CD8-positive, alpha-beta memory T cell (primary cell): ENCODE data around the gene THBD. TPM values are rescaled to one million over a fixed set of nuclear protein-coding genes. Genes with fewer than 3 reads are reported as not detected.

Experiments used
- CTCF ChIA-PET: fragments of 350-600 bp; sonication (Branson Sonifier 250); formaldehyde crosslinking; loops from one replicate; lab custom pipeline; 2021; ENCODE audit warnings: antibody characterized with exemption; lab: Charles Lee
- POLR2A ChIA-PET: fragments of 350-600 bp; sonication (Branson Sonifier 250); formaldehyde crosslinking; loops from one replicate; lab custom pipeline; 2021; ENCODE audit warnings: antibody characterized with exemption; lab: Charles Lee
- DNase-seq, 5 donors: peaks; one replicate each; pipeline versions ENCODE4 v3.0.0 to v3.0.0-alpha.2; 2020 to 2022; ENCODE audit warnings: mixed read lengths in 1 of 5
- H3K27ac ChIP-seq: one replicate; pipeline ENCODE4 v1.7.0; 2013; ENCODE audit warnings: low read depth, mild to moderate bottlenecking, low read length, moderate library complexity
- H3K27me3 ChIP-seq: 2 replicates; pipeline ENCODE4 v1.7.0; 2013; ENCODE audit warnings: low read length, mild to moderate bottlenecking; ENCODE audit not compliant: insufficient read depth, poor library complexity, severe bottlenecking
- H3K36me3 ChIP-seq: 2 replicates; pipeline ENCODE4 v1.7.0; 2013; ENCODE audit warnings: mild to moderate bottlenecking, low read length, moderate library complexity; ENCODE audit not compliant: insufficient read depth
- H3K4me1 ChIP-seq: 2 replicates; pipeline ENCODE4 v1.7.0; 2013; ENCODE audit warnings: mild to moderate bottlenecking, low read length, moderate library complexity; ENCODE audit not compliant: insufficient read depth
- H3K4me3 ChIP-seq: 2 replicates; pipeline ENCODE4 v1.7.0; 2013; ENCODE audit warnings: mild to moderate bottlenecking, low read length
- H3K9me3 ChIP-seq: 2 replicates; pipeline ENCODE4 v1.7.0; 2013; ENCODE audit warnings: mild to moderate bottlenecking, low read length
- H3K27ac Mint-ChIP-seq, 8 donors: one replicate each; pipeline ENCODE4 v1.8.0; 2020 to 2021; ENCODE audit warnings: mixed read lengths in 8 of 8, mild to moderate bottlenecking in 6 of 8, inconsistent platforms in 3 of 8, moderate library complexity in 3 of 8
- H3K27me3 Mint-ChIP-seq, 2 donors: one replicate each; pipeline ENCODE4 v1.8.0; 2020 to 2021; ENCODE audit warnings: mixed read lengths in 2 of 2, mild to moderate bottlenecking in 1 of 2, moderate library complexity in 1 of 2
- H3K36me3 Mint-ChIP-seq, 3 donors: one replicate each; pipeline ENCODE4 v1.8.0; 2020 to 2021; ENCODE audit warnings: mixed read lengths in 3 of 3, inconsistent platforms in 1 of 3, mild to moderate bottlenecking in 1 of 3
- H3K4me1 Mint-ChIP-seq, 3 donors: one replicate each; pipeline ENCODE4 v1.8.0; 2020 to 2021; ENCODE audit warnings: mixed read lengths in 3 of 3, inconsistent platforms in 1 of 3, mild to moderate bottlenecking in 1 of 3
- H3K4me3 Mint-ChIP-seq, 7 donors: one replicate each; pipeline ENCODE4 v1.8.0; 2020 to 2021; ENCODE audit warnings: mixed read lengths in 7 of 7, mild to moderate bottlenecking in 6 of 7, moderate library complexity in 4 of 7, inconsistent platforms in 2 of 7
- H3K9me3 Mint-ChIP-seq, 5 donors: one replicate each; pipeline ENCODE4 v1.8.0; 2020 to 2022; ENCODE audit warnings: mixed read lengths in 5 of 5, mild to moderate bottlenecking in 3 of 5, moderate library complexity in 2 of 5, inconsistent platforms in 1 of 5
- polyA plus RNA-seq: library from polyadenylated mRNA; unstranded; fragments of 300-500 nt; fragmentation: Illumina TruSeq; gene quantifications from one replicate; pipeline ENCODE4 v1.2.3, GENCODE V29; 2021
- total RNA-seq, 2 experiments: library from RNA; stranded (reverse); gene quantifications; one replicate each; pipeline ENCODE4 v1.2.3, GENCODE V29; 2021

THBD gene
- total and polyA plus RNA-seq, 3 experiments from 2014 or later, result 0.13 to 0.31 TPM; not detected in 1

DNA sequence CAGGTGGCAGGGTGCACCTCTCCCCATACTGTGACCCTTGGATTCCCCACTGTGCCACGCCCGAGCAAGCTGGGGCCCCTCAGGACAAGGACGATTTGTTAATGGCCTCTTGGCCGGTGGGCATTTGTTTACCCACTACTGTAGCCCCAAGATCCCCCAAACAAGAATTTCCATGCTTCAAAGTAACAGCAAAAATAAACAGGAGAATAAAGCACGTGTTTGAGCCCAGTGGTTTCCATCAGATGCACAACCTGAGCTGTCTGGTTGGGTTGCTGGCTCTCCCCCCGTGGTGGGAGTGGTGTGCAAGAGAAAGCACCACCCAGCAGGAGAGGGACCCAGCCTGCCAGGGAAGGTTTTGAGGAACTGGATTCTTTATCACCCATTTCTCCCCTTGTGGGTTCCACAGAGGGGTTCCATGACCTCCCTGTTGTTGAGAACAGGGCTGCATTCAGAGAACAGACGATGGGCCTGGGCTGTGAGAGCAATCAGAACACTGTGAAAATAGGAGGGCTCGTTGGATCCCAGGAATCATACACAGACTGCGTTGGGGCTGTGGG lies 31.9 kb upstream of the THBD start:
- Mint-ChIP-seq H3K36me3 (no peaks in the 10 kb centered on the region), H3K4me1 (peaks cover 3 to 14% (median 8%) of the 10 kb centered on the region in 3 donors), H3K27me3 (peaks cover 1 to 2% of the 10 kb centered on the region in 2 donors), H3K9me3 (no peaks in the 10 kb centered on the region), H3K4me3 (peak overlapping the region in 1 of 7 donors; percentile 38), H3K27ac (no peak overlapping the region)
- CTCF ChIA-PET, result no interaction called here
- no peaks in the 10 kb centered on the region for H3K9me3 ChIP-seq
- H3K27me3 ChIP-seq, result no peaks in the 10 kb centered on the region
- H3K27ac ChIP-seq, result no peak overlapping the region
- POLR2A ChIA-PET, result no interaction called here
- H3K36me3 ChIP-seq, result no peaks in the 10 kb centered on the region
- no peak for DNase-seq
- no peak overlapping the region for H3K4me3 ChIP-seq
- no peaks in the 10 kb centered on the region for H3K4me1 ChIP-seq

GRCh38 chr20:23080521-23080920 lies 31.0 kb upstream of the THBD start:
- Histone ChIP-seq H3K4me3 (no peak overlapping the region), H3K9me3 (no peaks in the 10 kb centered on the region), H3K27me3 (no peaks in the 10 kb centered on the region), H3K36me3 (no peaks in the 10 kb centered on the region), H3K4me1 (no peaks in the 10 kb centered on the region), H3K27ac (no peak overlapping the region)
- H3K27ac Mint-ChIP-seq, result no peak overlapping the region
- H3K27me3 Mint-ChIP-seq, result peaks cover 0 to 1% of the 10 kb centered on the region in 2 donors
- no peak for DNase-seq
- peaks cover 2 to 11% (median 6%) of the 10 kb centered on the region in 3 donors for H3K4me1 Mint-ChIP-seq
- CTCF ChIA-PET, result no interaction called here
- H3K36me3 Mint-ChIP-seq, result no peaks in the 10 kb centered on the region
- H3K9me3 Mint-ChIP-seq, result no peaks in the 10 kb centered on the region
- POLR2A ChIA-PET, result no interaction called here
- no peak overlapping the region for H3K4me3 Mint-ChIP-seq

DNA sequence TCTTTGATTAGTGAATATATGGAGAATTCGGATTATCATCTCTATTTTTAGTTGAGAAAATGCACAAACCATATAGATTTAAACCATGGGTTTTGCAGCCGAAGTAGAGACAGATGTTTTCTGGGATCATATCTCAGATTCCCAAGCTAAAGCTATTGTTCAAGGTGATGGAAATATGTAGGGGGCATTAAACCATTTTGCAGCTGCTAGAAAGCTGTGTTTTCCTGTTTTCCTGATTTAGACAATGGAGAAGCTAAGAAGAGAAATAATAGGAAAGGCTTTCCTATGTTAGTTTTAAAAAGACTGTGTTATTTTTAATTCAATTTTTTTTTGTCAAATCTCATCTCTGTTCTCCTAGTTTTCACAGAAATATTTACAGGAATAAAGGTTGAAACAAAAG lies 30.5 kb upstream of the THBD start:
- no peaks in the 10 kb centered on the region for H3K36me3 Mint-ChIP-seq
- H3K27ac Mint-ChIP-seq, result no peak overlapping the region
- no peaks in the 10 kb centered on the region for H3K4me1 ChIP-seq
- no peak for DNase-seq
- H3K36me3 ChIP-seq, result no peaks in the 10 kb centered on the region
- peaks cover 0 to 1% of the 10 kb centered on the region in 2 donors for H3K27me3 Mint-ChIP-seq
- H3K4me3 Mint-ChIP-seq, result no peak overlapping the region
- H3K27me3 ChIP-seq, result no peaks in the 10 kb centered on the region
- POLR2A ChIA-PET, result no interaction called here
- CTCF ChIA-PET, result no interaction called here
- H3K9me3 Mint-ChIP-seq, result no peaks in the 10 kb centered on the region
- no peaks in the 10 kb centered on the region for H3K9me3 ChIP-seq
- peaks cover 2 to 11% (median 6%) of the 10 kb centered on the region in 3 donors for H3K4me1 Mint-ChIP-seq
- no peak overlapping the region for H3K4me3 ChIP-seq
- no peak overlapping the region for H3K27ac ChIP-seq

- Mint-ChIP-seq H3K27ac (no peak overlapping the region), H3K36me3 (no peaks in the 10 kb centered on the region), H3K27me3 (peaks cover 0 to 1% of the 10 kb centered on the region in 2 donors), H3K9me3 (peaks cover 0 to 1% (median 0%) of the 10 kb centered on the region in 5 donors), H3K4me3 (no peak overlapping the region), H3K4me1 (peaks cover 2 to 11% (median 6%) of the 10 kb centered on the region in 3 donors)
- no peaks in the 10 kb centered on the region for H3K36me3 ChIP-seq
- H3K27me3 ChIP-seq, result no peaks in the 10 kb centered on the region
- ChIA-PET POLR2A (no interaction called here), CTCF (no interaction called here)
- H3K4me3 ChIP-seq, result no peak overlapping the region
- DNase-seq, result no peak
- H3K27ac ChIP-seq, result no peak overlapping the region
- no peaks in the 10 kb centered on the region for H3K9me3 ChIP-seq
- H3K4me1 ChIP-seq, result no peaks in the 10 kb centered on the region
Observed at GRCh38 chr20:23079016-23079351, 29.5 kb upstream of the THBD start.

GRCh38 chr20:23078351-23079015 lies 29.0 kb upstream of the THBD start:
- DNase-seq, result no peak
- H3K4me3 ChIP-seq, result no peak overlapping the region
- H3K27me3 ChIP-seq, result no peaks in the 10 kb centered on the region
- Mint-ChIP-seq H3K9me3 (peaks cover 0 to 1% (median 0%) of the 10 kb centered on the region in 5 donors), H3K4me3 (no peak overlapping the region), H3K36me3 (no peaks in the 10 kb centered on the region), H3K4me1 (peaks cover 2 to 11% (median 6%) of the 10 kb centered on the region in 3 donors), H3K27me3 (peaks cover 0 to 1% of the 10 kb centered on the region in 2 donors), H3K27ac (no peak overlapping the region)
- H3K27ac ChIP-seq, result no peak overlapping the region
- no peaks in the 10 kb centered on the region for H3K9me3 ChIP-seq
- H3K4me1 ChIP-seq, result no peaks in the 10 kb centered on the region
- ChIA-PET CTCF (no interaction called here), POLR2A (no interaction called here)
- H3K36me3 ChIP-seq, result no peaks in the 10 kb centered on the region

GRCh38 chr20:23077277-23077676 lies 27.8 kb upstream of the THBD start:
- no peaks in the 10 kb centered on the region for H3K4me1 ChIP-seq
- no peak overlapping the region for H3K4me3 ChIP-seq
- peaks cover 0 to 1% of the 10 kb centered on the region in 2 donors for H3K27me3 Mint-ChIP-seq
- H3K4me3 Mint-ChIP-seq, result no peak overlapping the region
- H3K27me3 ChIP-seq, result no peaks in the 10 kb centered on the region
- ChIA-PET CTCF (no interaction called here), POLR2A (no interaction called here)
- no peaks in the 10 kb centered on the region for H3K36me3 Mint-ChIP-seq
- DNase-seq, result no peak
- H3K27ac ChIP-seq, result no peak overlapping the region
- H3K36me3 ChIP-seq, result no peaks in the 10 kb centered on the region
- peaks cover 0 to 4% (median 0%) of the 10 kb centered on the region in 3 donors for H3K4me1 Mint-ChIP-seq
- no peak overlapping the region for H3K27ac Mint-ChIP-seq
- peaks cover 0 to 1% (median 0%) of the 10 kb centered on the region in 5 donors for H3K9me3 Mint-ChIP-seq
- H3K9me3 ChIP-seq, result no peaks in the 10 kb centered on the region

GRCh38 chr20:23074052-23074451 lies 24.6 kb upstream of the THBD start:
- POLR2A ChIA-PET, result no interaction called here
- Mint-ChIP-seq H3K9me3 (peaks cover 0 to 1% (median 0%) of the 10 kb centered on the region in 5 donors), H3K36me3 (no peaks in the 10 kb centered on the region), H3K4me1 (no peaks in the 10 kb centered on the region), H3K27me3 (peaks cover 0 to 1% of the 10 kb centered on the region in 2 donors), H3K27ac (no peak overlapping the region), H3K4me3 (no peak overlapping the region)
- Histone ChIP-seq H3K27ac (no peak overlapping the region), H3K9me3 (no peaks in the 10 kb centered on the region), H3K36me3 (no peaks in the 10 kb centered on the region), H3K4me3 (no peak overlapping the region), H3K27me3 (no peaks in the 10 kb centered on the region), H3K4me1 (no peaks in the 10 kb centered on the region)
- DNase-seq, result no peak
- CTCF ChIA-PET, result no interaction called here

DNA sequence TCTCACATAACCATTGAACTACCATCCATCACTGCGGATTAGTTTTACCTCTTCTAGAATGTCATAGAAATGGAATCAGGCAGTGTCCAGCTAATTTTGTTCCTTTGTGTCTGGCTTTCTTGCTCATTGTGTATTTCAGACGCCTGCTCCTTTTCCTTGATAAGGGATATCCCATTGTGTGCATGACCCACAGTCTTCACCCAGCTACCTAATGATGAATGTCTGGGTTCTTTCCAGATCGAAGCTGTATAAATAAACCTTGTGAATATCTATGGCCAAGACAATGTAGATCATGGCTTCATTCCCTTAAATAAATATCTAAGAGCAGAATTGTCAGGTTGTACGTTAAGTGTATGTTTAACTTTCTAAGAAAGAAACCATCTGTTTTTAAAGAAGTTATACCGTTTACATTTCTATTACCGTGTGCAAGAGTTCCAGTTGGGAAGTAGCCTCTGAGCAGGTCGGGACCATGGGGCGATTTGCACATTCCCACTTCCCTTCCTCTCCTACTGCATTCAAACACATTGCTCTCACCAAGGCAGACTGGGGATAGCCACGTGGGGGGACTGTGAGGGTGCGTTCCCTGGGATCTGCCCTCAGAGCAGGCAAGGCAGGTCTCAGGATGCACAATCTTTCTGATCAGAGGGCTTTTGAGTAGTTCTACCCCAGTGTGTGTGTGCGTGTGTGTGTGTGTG lies 23.6 kb upstream of the THBD start:
- Histone ChIP-seq H3K4me3 (no peak overlapping the region), H3K36me3 (no peaks in the 10 kb centered on the region), H3K9me3 (no peaks in the 10 kb centered on the region), H3K4me1 (no peaks in the 10 kb centered on the region), H3K27me3 (no peaks in the 10 kb centered on the region), H3K27ac (no peak overlapping the region)
- Mint-ChIP-seq H3K27ac (no peak overlapping the region), H3K4me1 (no peaks in the 10 kb centered on the region), H3K27me3 (peaks cover 0 to 1% of the 10 kb centered on the region in 2 donors), H3K4me3 (no peak overlapping the region), H3K36me3 (no peaks in the 10 kb centered on the region), H3K9me3 (peaks cover 0 to 1% (median 0%) of the 10 kb centered on the region in 5 donors)
- POLR2A ChIA-PET, result no interaction called here
- no peak for DNase-seq
- CTCF ChIA-PET, result no interaction called here
